ENCODE measurements around the gene PTTG1IP. TPM values are rescaled to one million over a fixed set of nuclear protein-coding genes. Genes with fewer than 3 reads are reported as not detected.
"Not testable (repeated sequence)": the region's sequence is repeated elsewhere in the genome, so short reads cannot be mapped to it uniquely, and the experiment has no call there.

PTTG1IP gene
- total RNA-seq, 1 donor from 2014 or later = 133 TPM

GRCh38 chr21:44888581-44889550 lies 15.4 kb upstream of the PTTG1IP start:
- DNase-seq (peak; percentile 35), ATAC-seq (ENCODE audit: poor library complexity) (no peak)
- intact Hi-C loops (cut with DNase I) = no loop called here

DNA sequence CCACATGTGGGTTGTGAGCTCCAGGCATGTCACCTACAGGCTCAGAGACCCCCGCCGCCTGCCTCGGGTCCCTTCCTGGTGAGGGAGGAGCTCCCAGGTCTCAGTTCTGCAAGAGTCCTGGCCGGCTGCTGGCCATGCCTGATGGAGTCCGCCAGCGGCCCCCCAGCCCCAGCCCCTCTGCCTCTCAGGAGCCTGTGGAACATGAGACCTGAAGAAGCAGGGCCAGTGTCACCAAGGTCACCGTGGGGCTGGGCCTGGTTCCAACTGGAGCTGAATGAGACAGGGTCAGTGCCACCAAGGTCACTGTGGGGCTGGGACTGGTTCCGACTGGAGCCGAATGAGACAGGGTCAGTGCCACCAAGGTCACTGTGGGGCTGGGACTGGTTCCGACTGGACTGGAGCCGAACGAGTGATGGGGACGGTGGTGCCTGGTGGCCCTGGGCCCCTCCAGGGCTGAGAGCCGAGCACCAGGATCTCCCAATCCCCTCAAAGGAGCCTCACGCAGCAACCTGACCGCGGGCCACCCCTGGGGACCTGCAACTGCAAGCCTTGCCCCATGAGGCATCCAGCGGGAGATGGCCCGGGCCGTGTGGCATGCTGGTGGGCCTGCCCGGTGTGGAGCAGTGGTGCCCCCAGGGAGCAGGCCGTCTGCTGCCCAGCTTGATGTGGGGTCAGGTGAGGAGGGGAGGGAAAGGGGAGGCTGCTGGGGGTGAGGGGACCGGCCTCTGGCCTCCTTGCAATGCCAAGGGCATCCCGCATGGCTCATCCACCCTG lies 14.5 kb upstream of the PTTG1IP start:
- DNase-seq (peak; percentile 40), ATAC-seq (ENCODE audit: poor library complexity) (no peak)
- intact Hi-C loops (cut with DNase I) = no loop called here

GRCh38 chr21:44887126-44887806 lies 13.8 kb upstream of the PTTG1IP start:
- ATAC-seq (ENCODE audit: poor library complexity) (no peak), DNase-seq (peak; percentile 18)
- intact Hi-C loops (cut with DNase I) = no loop called here

GRCh38 chr21:44886113-44887075 lies 12.9 kb upstream of the PTTG1IP start:
- DNase-seq (peak; percentile 28), ATAC-seq (ENCODE audit: poor library complexity) (no peak)
- intact Hi-C loops (cut with DNase I) = no loop called here

- intact Hi-C loops (cut with DNase I) = no loop called here
- ATAC-seq (ENCODE audit: poor library complexity) = no peak
- DNase-seq = peak; percentile 13
These were observed 12.1 kb upstream of the PTTG1IP start for GRCh38 chr21:44885615-44886014.

DNA sequence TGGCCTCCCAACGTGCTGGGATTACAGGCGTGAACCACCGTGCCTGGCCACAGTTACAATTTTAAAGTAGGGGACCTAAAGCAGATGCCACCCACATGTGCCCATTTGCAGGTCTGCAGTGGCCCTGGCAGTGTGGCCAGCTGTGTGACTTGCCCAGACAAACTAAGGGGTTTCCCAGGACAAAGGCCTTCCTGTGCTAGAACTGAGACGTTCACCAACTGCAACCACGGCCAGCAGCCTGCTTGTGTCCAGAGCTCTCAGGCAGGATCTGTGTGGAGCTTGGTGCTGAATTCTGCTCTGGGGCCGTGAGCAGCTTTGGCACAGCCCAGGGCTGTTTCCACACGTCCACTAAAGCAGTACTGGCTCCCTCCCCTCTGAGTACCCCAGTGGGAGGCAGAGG lies 10.6 kb upstream of the PTTG1IP start:
- ATAC-seq (ENCODE audit: poor library complexity) (no peak), DNase-seq (peak; percentile 24)
- intact Hi-C loops (cut with DNase I) = no loop called here

DNA sequence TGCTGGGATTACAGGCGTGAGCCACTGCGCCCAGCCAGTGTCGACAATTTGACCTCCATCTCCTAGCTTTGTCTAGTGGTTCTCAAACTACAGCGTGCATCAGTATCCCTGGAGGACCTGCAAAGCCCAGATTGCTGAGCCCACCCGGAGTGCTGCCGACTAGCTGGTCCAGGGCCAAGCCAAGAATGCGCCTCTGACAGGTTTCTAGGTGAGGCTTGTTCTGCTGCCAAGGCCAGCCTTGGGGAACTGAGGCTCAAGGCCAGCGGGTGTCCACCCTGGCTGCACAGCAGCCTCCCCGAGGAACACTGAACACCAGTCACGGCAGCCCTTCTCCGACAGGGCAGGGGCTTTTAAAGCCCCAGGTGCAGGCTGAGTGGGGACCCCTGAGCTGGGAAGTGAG lies 9.8 kb upstream of the PTTG1IP start:
- intact Hi-C loops (cut with DNase I) = no loop called here
- ATAC-seq (ENCODE audit: poor library complexity) (no peak), DNase-seq (peak; percentile 38)

- intact Hi-C loops (cut with DNase I) = no loop called here
- peak; percentile 37 for DNase-seq
- no peak for ATAC-seq (ENCODE audit: poor library complexity)
These were observed 7.8 kb upstream of the PTTG1IP start for GRCh38 chr21:44881198-44881872.

DNA sequence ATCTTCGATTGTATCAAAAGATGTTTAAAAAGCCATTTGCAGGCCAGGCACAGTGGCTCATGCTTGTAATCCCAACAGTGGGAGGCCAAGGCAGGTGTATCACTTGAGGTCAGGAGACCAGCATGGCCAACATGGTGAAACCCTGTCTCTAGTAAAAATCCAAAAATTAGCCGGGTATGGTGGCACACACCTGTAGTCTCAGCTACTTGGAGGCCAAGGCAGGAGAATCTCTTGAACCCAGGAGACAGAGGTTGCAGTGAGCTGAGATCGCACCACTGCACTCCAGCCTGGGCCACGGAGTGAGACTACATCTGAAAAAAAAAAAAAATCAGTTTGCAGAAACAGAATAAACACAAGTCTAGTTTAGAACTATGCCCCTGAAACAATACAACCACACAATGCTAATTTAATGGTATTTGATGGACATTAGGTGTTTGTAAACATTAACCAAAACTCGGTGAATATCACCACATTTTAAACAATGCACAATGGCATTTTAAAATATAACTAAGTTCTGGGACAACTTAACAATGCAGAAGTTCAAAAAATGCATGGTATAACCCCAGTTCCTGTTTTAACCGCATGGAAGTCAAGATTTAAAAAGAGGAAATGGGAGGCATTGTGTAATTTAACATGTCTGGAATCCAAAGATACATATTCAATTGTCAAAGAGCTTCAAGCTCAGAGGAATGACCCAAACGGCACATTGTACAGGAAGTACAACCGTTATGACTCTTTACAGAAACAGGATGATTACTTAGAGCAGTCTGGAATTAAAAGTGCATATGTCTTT lies 7.1 kb upstream of the PTTG1IP start:
- no peak for DNase-seq
- intact Hi-C loops (cut with DNase I) = no loop called here
- peak; percentile 48 for ATAC-seq (ENCODE audit: poor library complexity)

- ATAC-seq (ENCODE audit: poor library complexity); DNase-seq: not testable (repeated sequence)
- intact Hi-C loops (cut with DNase I) = loop anchor here (5.0 kb wide), 1 partner anchor 77 kb away; the partner anchor contains the start of gene UBE2G2
These were observed 5.7 kb upstream of the PTTG1IP start for GRCh38 chr21:44879238-44879637.

- ATAC-seq (ENCODE audit: poor library complexity) (no peak), DNase-seq (peak; percentile 22)
- intact Hi-C loops (cut with DNase I) = loop anchor here (5.0 kb wide), 1 partner anchor 76 kb away; the partner anchor contains the start of gene UBE2G2
These were observed 4.8 kb upstream of the PTTG1IP start for GRCh38 chr21:44878053-44878982.

DNA sequence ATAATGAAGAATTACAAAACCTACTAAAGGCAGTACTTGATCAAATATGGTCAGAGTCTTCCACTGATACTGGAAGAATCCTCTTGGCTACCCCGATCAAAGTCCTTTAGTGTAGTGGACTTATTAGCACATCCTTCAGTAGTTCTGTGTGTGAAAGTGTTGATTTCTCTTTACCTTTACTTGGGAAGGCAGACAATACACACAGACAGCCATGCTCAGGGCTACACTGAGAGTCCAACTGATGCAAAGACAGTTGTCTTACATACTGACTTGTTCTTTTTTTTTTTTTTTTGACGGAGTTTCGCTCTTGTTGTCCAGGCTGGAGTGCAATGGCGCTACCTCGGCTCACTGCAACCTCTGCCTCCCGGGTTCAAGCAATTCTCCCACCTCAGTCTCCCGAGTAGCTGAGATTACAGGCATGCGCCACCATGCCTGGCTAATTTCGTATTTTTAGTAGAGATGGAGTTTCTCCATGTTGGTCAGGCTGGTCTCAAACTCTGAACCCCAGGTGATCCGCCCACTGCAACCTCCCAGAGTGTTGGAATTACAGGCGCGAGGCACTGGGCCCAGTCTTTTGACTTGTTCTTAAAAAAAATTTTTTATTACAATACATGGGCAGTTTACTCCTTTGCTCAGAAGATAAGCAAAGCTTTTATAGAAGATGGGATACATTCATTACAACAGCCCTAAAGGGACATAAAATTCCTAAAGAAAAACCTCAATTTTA lies 3.5 kb upstream of the PTTG1IP start:
- DNase-seq (peak; percentile 18), ATAC-seq (ENCODE audit: poor library complexity) (no peak)
- intact Hi-C loops (cut with DNase I) = loop anchor here (5.0 kb wide), 1 partner anchor 75 kb away; the partner anchor contains the start of gene UBE2G2

- DNase-seq (no peak), ATAC-seq (ENCODE audit: poor library complexity) (no peak)
- intact Hi-C loops (cut with DNase I) = loop anchor here (5.0 kb wide), 1 partner anchor 73 kb away; the partner anchor contains the start of gene UBE2G2
These were observed 1.8 kb upstream of the PTTG1IP start for GRCh38 chr21:44875316-44875700.

DNA sequence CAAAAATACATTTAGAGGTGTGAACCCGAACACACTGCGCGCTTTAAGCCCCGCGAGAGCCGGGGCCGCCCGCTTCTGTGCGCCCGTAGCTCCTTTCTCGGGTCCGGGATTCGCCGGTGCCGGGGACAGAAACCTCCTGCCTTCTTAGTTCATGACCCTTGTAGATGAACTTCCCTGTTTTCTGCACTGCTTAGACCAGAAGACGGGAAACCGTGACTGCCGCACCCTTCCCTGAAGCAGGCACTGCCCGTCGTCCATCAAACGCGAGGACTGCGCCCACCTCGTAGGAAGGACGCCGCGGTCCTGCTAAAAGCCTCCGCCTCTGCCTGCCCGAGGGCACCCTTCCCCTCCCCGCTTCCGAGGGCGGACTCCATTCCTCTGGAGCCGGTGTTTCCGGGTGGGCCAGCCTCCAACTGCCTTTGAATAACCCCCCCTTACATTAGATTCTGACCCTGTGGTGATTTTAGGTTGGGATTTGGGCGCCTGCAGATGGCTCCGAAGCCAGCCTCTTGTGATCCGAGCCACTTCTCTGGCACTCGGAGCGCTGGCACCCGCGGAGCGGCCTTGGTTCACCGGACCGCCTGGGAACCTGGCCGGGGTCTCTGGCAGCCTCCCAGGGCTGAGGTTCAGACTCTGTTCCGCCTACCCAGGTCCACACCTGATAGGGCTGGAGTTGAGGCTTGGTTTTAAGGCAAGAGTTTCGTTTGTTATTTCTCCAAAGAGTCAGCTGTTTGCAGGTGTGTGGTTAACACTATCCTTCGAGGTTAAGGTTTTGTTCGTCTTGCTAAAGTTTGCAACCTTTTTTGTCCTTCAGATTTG lies 1.2 kb upstream of the PTTG1IP start:
- peak; percentile 13 for ATAC-seq (ENCODE audit: poor library complexity)
- intact Hi-C loops (cut with DNase I) = loop anchor here (5.0 kb wide), 1 partner anchor 72 kb away; the partner anchor contains the start of gene UBE2G2
- DNase-seq = peak; percentile 89

All from Right ventricle myocardium superior (tissue), 1 donor.